IPS-15b (cell line): ENCODE results near the gene RPS6KA1.
"Not testable (repeated sequence)": the region's sequence is repeated elsewhere in the genome, so short reads cannot be mapped to it uniquely, and the experiment has no call there.

Experiments
- H3K27me3 ChIP-seq: one replicate; pipeline ENCODE4 v1.6.1; 2013; ENCODE audit warnings: low read length; ENCODE audit not compliant: control insufficient read depth, insufficient read depth
- H3K36me3 ChIP-seq: one replicate; pipeline ENCODE4 v1.6.1; 2013; ENCODE audit warnings: low read length; ENCODE audit not compliant: control insufficient read depth, insufficient read depth
- H3K4me1 ChIP-seq: one replicate; pipeline ENCODE4 v1.6.1; 2013; ENCODE audit warnings: mild to moderate bottlenecking, low read length; ENCODE audit not compliant: control insufficient read depth, insufficient read depth
- H3K4me3 ChIP-seq: one replicate; pipeline ENCODE4 v1.5.1; 2013; ENCODE audit warnings: low read depth, low read length
- H3K9ac ChIP-seq: one replicate; pipeline ENCODE4 v1.6.1; 2013; ENCODE audit warnings: low read depth, mild to moderate bottlenecking, low read length
- H3K9me3 ChIP-seq: one replicate; pipeline ENCODE4 v1.6.1; 2013; ENCODE audit warnings: mild to moderate bottlenecking, low read length; ENCODE audit not compliant: control insufficient read depth, insufficient read depth

Gene RPS6KA1

GRCh38 chr1:26607186-26607585, 77.6 kb downstream of the RPS6KA1 start:
- Histone ChIP-seq H3K9me3 (no peaks in the 10 kb centered on the region), H3K4me3 (no peak overlapping the region), H3K36me3 (no peaks in the 10 kb centered on the region), H3K27me3 (no peaks in the 10 kb centered on the region), H3K4me1 (peaks cover 5% of the 10 kb centered on the region), H3K9ac (no peak overlapping the region)

- no peaks in the 10 kb centered on the region for H3K9me3 ChIP-seq
- no peaks in the 10 kb centered on the region for H3K36me3 ChIP-seq
- no peaks in the 10 kb centered on the region for H3K27me3 ChIP-seq
- H3K4me1 ChIP-seq = peaks cover 5% of the 10 kb centered on the region
- H3K4me3 ChIP-seq = no peak overlapping the region
- no peak overlapping the region for H3K9ac ChIP-seq
Observed at GRCh38 chr1:26608895-26609294, 79.3 kb downstream of the RPS6KA1 start.

GRCh38 chr1:26610781-26611180, 81.2 kb downstream of the RPS6KA1 start:
- Histone ChIP-seq H3K4me3 (no peak overlapping the region), H3K9me3 (no peaks in the 10 kb centered on the region), H3K36me3 (no peaks in the 10 kb centered on the region), H3K27me3 (peaks cover 6% of the 10 kb centered on the region), H3K4me1 (peaks cover 7% of the 10 kb centered on the region), H3K9ac (no peak overlapping the region)

- not testable (repeated sequence) for H3K9me3 ChIP-seq, H3K36me3 ChIP-seq, H3K4me1 ChIP-seq, H3K9ac ChIP-seq, H3K4me3 ChIP-seq
- H3K27me3 ChIP-seq = peaks cover 22% of the 10 kb centered on the region
Observed at GRCh38 chr1:26612627-26613026, 83.1 kb downstream of the RPS6KA1 start.

GRCh38 chr1:26614655-26615411, 85.3 kb downstream of the RPS6KA1 start:
- Histone ChIP-seq H3K4me1 (peaks cover 20% of the 10 kb centered on the region), H3K9me3 (no peaks in the 10 kb centered on the region), H3K4me3 (no peak overlapping the region), H3K27me3 (peaks cover 28% of the 10 kb centered on the region), H3K36me3 (no peaks in the 10 kb centered on the region), H3K9ac (no peak overlapping the region)

- H3K9ac ChIP-seq = no peak overlapping the region
- no peaks in the 10 kb centered on the region for H3K36me3 ChIP-seq
- H3K4me3 ChIP-seq = no peak overlapping the region
- H3K4me1 ChIP-seq = peaks cover 16% of the 10 kb centered on the region
- no peaks in the 10 kb centered on the region for H3K9me3 ChIP-seq
- H3K27me3 ChIP-seq = peaks cover 30% of the 10 kb centered on the region
Observed at GRCh38 chr1:26616881-26617280, 87.3 kb downstream of the RPS6KA1 start.

- Histone ChIP-seq H3K9me3 (no peaks in the 10 kb centered on the region), H3K4me1 (peaks cover 16% of the 10 kb centered on the region), H3K36me3 (no peaks in the 10 kb centered on the region), H3K27me3 (peaks cover 30% of the 10 kb centered on the region), H3K9ac (no peak overlapping the region), H3K4me3 (no peak overlapping the region)
Observed at GRCh38 chr1:26618561-26618960, 89.0 kb downstream of the RPS6KA1 start.
